ENCODE data around the gene CCDC40. TPM values are rescaled to one million over a fixed set of nuclear protein-coding genes. Genes with fewer than 3 reads are reported as not detected.

The CCDC40 gene
- total RNA-seq, 1 donor, result 8.3 TPM

DNA sequence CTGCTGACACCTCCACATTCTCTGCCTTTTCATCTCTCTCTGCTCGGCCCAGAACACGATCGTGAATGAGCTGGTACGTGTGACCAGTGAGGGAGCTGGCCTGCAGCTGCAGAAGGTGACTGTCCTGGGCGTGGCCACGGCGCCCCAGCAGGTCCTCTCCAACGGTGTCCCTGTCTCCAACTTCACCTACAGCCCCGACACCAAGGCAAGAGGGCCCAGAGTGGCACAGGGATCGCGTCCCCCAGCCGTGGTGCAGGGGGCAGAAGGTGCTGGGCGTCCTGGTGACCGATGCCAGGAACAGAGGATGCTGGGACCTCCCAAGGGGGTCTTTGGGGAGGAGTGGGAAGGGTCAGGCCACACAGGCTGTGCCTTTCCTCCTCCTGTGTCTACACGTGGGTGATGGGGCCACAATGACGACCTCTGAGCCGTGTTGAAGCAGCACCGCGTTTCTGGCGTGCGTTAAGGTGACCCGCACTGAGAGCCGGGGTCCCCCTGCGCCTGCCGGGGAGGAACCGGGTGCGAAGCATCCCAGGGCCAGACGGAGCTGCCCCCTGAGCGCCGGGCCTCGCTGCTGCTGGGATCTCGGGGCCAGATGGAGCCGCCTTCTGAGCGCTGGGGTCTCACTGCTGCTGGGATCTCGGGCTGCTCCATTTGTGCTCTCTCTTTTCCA, 82.3 kb downstream of the CCDC40 start:
- Histone ChIP-seq H3K9me3 (ENCODE audit: low read depth, low read length) (no peaks in the 10 kb centered on the region), H4K20me1 (ENCODE audit: insufficient read depth, low read length) (no peaks in the 10 kb centered on the region), H3K36me3 (ENCODE audit: insufficient read depth, low read length) (no peaks in the 10 kb centered on the region), H3K27me3 (ENCODE audit: insufficient read depth, low read length) (no peaks in the 10 kb centered on the region), H3K27ac (ENCODE audit: low read depth, low read length) (no peak overlapping the region), H2AFZ (ENCODE audit: low read length) (no peak overlapping the region), H3K4me1 (ENCODE audit: insufficient read depth, low read length) (no peaks in the 10 kb centered on the region), H3K4me2 (ENCODE audit: insufficient read depth, low read length) (no peak overlapping the region), H3K4me3 (ENCODE audit: insufficient read depth, low read length) (no peak overlapping the region), H3K79me2 (ENCODE audit: insufficient read depth, low read length) (no peaks in the 10 kb centered on the region)
- no peak for TF ChIP-seq CTCF (IDR thresholded peaks at IDR 0.05; ENCODE audit: extremely low read depth, low read depth, low read length)
- peak; percentile 51 for DNase-seq (ENCODE audit: insufficient read length, low spot score, missing footprints)

GRCh38 chr17:80119271-80119791, 82.9 kb downstream of the CCDC40 start:
- Histone ChIP-seq H4K20me1 (ENCODE audit: insufficient read depth, low read length) (no peaks in the 10 kb centered on the region), H2AFZ (ENCODE audit: low read length) (no peak overlapping the region), H3K4me1 (ENCODE audit: insufficient read depth, low read length) (no peaks in the 10 kb centered on the region), H3K27me3 (ENCODE audit: insufficient read depth, low read length) (no peaks in the 10 kb centered on the region), H3K4me3 (ENCODE audit: insufficient read depth, low read length) (no peak overlapping the region), H3K36me3 (ENCODE audit: insufficient read depth, low read length) (no peaks in the 10 kb centered on the region), H3K27ac (ENCODE audit: low read depth, low read length) (no peak overlapping the region), H3K79me2 (ENCODE audit: insufficient read depth, low read length) (no peaks in the 10 kb centered on the region), H3K4me2 (ENCODE audit: insufficient read depth, low read length) (no peak overlapping the region), H3K9me3 (ENCODE audit: low read depth, low read length) (no peaks in the 10 kb centered on the region)
- DNase-seq (ENCODE audit: insufficient read length, low spot score, missing footprints), result peak; percentile 73
- TF ChIP-seq CTCF (IDR thresholded peaks at IDR 0.05; ENCODE audit: extremely low read depth, low read depth, low read length), result no peak

- no peaks in the 10 kb centered on the region for H3K36me3 ChIP-seq (ENCODE audit: insufficient read depth, low read length)
- DNase-seq (ENCODE audit: insufficient read length, low spot score, missing footprints), result peak; percentile 44
- H3K4me2 ChIP-seq (ENCODE audit: insufficient read depth, low read length), result no peak overlapping the region
- H3K4me1 ChIP-seq (ENCODE audit: insufficient read depth, low read length), result no peaks in the 10 kb centered on the region
- no peak overlapping the region for H3K27ac ChIP-seq (ENCODE audit: low read depth, low read length)
- H3K9me3 ChIP-seq (ENCODE audit: low read depth, low read length), result no peaks in the 10 kb centered on the region
- H3K4me3 ChIP-seq (ENCODE audit: insufficient read depth, low read length), result no peak overlapping the region
- no peaks in the 10 kb centered on the region for H3K79me2 ChIP-seq (ENCODE audit: insufficient read depth, low read length)
- no peaks in the 10 kb centered on the region for H3K27me3 ChIP-seq (ENCODE audit: insufficient read depth, low read length)
- H4K20me1 ChIP-seq (ENCODE audit: insufficient read depth, low read length), result no peaks in the 10 kb centered on the region
- H2AFZ ChIP-seq (ENCODE audit: low read length), result no peak overlapping the region
- no peak for TF ChIP-seq CTCF (IDR thresholded peaks at IDR 0.05; ENCODE audit: extremely low read depth, low read depth, low read length)
Observed at GRCh38 chr17:80119839-80120238, 83.4 kb downstream of the CCDC40 start.

GRCh38 chr17:80122026-80122575, 85.7 kb downstream of the CCDC40 start:
- Histone ChIP-seq H3K36me3 (ENCODE audit: insufficient read depth, low read length) (no peaks in the 10 kb centered on the region), H3K4me1 (ENCODE audit: insufficient read depth, low read length) (peaks cover 6% of the 10 kb centered on the region), H3K27ac (ENCODE audit: low read depth, low read length) (no peak overlapping the region), H3K4me3 (ENCODE audit: insufficient read depth, low read length) (no peak overlapping the region), H2AFZ (ENCODE audit: low read length) (no peak overlapping the region), H4K20me1 (ENCODE audit: insufficient read depth, low read length) (no peaks in the 10 kb centered on the region), H3K79me2 (ENCODE audit: insufficient read depth, low read length) (no peaks in the 10 kb centered on the region), H3K9me3 (ENCODE audit: low read depth, low read length) (no peaks in the 10 kb centered on the region), H3K4me2 (ENCODE audit: insufficient read depth, low read length) (no peak overlapping the region), H3K27me3 (ENCODE audit: insufficient read depth, low read length) (no peaks in the 10 kb centered on the region)
- no peak for TF ChIP-seq CTCF (IDR thresholded peaks at IDR 0.05; ENCODE audit: extremely low read depth, low read depth, low read length)
- DNase-seq (ENCODE audit: insufficient read length, low spot score, missing footprints), result peak; percentile 58
